DLD1 (cell line): ENCODE results near the gene REL.
"Not testable (repeated sequence)": the region's sequence is repeated elsewhere in the genome, so short reads cannot be mapped to it uniquely, and the experiment has no call there.

ENCODE experiments used
- in situ Hi-C: cut with HindIII; loops from 2 replicates; pipeline ENCODE4 v1.10.0; 2017; ENCODE audit warnings: low sequenced_read_pairs

Gene REL

GRCh38 chr2:60881047-60881932 lies at the start of gene REL:
TSS of gene REL (plus strand) at chr2:60881574. CDS start at chr2:60881841, 267 bp downstream.
- in situ Hi-C loops: no loop called here

GRCh38 chr2:60831921-60832320 lies 49.5 kb upstream of the REL start:
- in situ Hi-C loops: no loop called here

- in situ Hi-C loops: no loop called here
These were observed 48.8 kb upstream of the REL start for GRCh38 chr2:60832621-60833020.

- in situ Hi-C loops: no loop called here
These were observed 47.1 kb upstream of the REL start for GRCh38 chr2:60834270-60834717.

- in situ Hi-C loops: no loop called here
These were observed 44.9 kb upstream of the REL start for GRCh38 chr2:60836491-60836890.

GRCh38 chr2:60837123-60837522 lies 44.3 kb upstream of the REL start:
- in situ Hi-C loops: no loop called here

- in situ Hi-C loops: no loop called here
These were observed 42.9 kb upstream of the REL start for GRCh38 chr2:60838481-60838880.

GRCh38 chr2:60839126-60839813 lies 42.1 kb upstream of the REL start:
- in situ Hi-C loops: no loop called here

- in situ Hi-C loops: no loop called here
These were observed 40.5 kb upstream of the REL start for GRCh38 chr2:60840880-60841279.

DNA sequence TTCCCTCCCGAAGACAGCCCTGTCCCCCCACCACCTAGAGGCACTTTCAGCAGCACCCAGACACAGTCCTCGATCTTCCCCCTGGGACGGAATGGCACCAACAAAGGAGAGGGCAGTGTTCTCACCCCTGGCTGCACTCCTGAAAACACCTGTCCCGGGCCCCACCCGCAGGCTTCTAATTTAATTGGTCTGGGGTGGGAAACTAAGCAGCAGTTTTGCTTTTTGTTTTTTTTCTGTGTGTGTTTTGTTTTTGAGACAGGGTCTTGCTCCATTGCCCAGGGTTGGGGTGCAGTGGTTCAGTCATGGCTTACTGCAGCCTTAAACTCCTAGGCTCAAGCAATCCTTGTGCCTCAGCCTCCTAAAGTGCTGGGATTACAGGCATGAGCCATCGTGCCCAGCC lies 38.4 kb upstream of the REL start:
- in situ Hi-C loops: no loop called here

DNA sequence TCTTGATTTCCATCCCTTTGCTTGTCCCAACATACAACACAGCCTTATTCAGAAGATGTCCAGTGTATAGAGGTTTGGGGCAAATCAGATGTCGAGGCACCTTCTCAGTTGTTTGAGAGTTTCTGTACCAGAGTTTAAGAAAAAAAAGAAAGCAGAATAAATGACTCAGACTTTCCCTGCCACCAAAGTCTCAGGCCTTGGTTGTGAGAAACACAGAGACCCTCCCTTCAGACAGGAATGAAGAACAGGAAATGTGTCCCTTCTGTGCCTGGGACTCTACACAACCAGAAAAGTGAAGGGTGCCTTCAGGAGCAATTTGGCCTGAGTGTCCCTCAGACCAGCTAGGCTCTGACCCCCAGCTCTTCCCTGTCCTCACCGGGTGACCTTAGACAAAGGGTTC lies 37.3 kb upstream of the REL start:
- in situ Hi-C loops: no loop called here

GRCh38 chr2:60847854-60848253 lies 33.5 kb upstream of the REL start:
- in situ Hi-C loops: no loop called here

DNA sequence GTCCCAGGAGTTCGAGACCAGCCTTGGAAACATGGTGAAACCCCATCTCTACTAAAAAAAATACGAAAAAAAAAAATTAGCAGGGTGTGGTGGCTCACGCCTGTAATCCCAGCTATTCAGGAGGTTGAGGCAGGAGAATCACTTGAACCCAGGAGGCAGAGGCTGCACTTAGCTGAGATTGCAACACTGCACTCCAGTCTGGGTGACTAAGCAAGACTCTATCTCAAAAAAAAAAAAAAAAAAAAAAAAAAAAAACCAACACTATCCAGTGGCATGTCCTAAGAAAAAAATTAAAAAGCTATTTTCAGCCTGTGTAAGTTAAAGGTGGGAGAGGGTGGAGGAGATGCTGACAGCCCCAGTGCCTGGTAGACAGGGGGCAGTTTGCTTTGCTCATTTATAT lies 32.2 kb upstream of the REL start:
- in situ Hi-C loops: no loop called here

DNA sequence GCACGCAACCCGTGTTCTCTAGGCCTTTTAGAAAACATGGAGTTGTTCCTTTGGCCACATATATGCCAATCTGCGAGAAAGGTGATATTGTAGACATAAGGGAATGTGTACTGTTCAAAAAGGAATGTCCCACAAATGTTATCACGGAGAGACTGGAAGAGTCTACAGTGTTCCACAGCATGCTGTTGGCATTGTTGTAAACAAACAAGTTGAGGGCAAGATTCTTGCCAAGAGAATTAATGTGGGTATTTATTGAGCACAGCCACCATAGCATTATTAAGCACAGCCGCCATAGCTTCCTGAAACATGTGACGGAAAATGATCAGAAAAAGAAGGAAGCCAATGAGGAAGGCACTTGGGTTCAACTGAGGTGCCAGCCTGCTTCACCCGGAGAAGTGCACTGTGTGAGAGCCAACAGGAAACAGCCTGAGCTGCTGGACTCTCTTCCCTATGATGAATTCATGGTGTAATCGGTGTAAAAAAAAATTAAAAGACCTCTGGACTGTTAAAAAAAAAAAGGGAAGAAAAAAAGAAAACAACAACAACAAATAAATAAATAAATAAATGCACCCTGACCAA lies 29.0 kb upstream of the REL start:
- in situ Hi-C loops: no loop called here

- in situ Hi-C loops: no loop called here
These were observed 27.8 kb upstream of the REL start for GRCh38 chr2:60853531-60853930.

DNA sequence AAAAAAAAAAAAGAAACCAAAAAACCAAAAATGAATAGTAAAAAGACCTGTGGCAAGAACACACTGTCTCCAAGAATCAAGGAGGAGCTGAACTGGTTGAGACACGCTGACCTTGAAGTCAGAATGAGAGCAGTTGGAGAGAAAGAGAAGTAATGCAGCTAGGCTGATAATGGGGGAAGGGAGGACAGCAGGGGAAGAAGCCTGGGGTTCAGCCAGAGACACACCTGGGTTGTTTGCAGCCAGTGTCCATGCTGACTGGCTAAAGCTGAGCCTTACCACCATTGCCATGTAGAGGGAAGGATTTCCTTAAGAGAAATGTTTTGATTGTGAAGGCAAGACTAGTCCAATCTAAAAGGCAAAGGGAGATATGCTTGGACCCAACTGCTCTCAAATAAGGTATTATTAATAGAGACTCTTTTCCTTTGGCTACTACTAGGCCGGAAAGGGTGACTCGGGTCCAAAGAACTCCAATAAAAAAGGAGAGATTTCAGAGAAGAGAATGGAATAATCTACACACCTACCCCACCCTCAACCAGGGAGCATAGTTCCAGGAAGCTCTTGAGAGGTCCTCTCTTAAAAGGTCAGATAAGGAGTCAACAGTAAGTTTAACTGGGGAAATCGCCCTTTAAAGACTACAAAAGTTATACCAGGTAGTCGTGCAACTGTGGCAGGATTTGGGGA lies 25.2 kb upstream of the REL start:
- in situ Hi-C loops: no loop called here

- in situ Hi-C loops: no loop called here
These were observed 24.3 kb upstream of the REL start for GRCh38 chr2:60857056-60857455.

GRCh38 chr2:60858897-60859311 lies 22.5 kb upstream of the REL start:
- in situ Hi-C loops: no loop called here

DNA sequence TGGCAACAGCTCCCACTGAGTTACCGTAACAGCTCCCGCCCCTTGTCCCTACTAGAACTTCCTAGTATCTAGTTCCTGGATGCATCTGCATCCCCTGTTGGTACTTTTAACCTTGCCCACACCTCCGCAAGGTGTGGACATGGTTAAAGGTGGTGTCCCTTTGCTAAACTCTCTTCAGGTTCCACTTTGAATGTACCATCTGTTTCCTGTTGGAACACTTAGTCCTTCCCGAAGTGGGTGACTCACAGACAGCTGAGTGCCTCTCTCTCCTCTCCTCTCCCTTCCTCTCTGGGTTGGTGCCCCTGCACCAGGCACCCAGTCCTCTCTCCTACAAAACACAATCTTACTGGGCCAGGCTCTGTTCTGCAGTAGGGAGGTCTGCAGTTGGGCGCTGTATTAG lies 19.6 kb upstream of the REL start:
- in situ Hi-C loops: loop anchor here (5.0 kb wide), 1 partner anchor 79 kb away; no protein-coding TSS in a partner anchor

DNA sequence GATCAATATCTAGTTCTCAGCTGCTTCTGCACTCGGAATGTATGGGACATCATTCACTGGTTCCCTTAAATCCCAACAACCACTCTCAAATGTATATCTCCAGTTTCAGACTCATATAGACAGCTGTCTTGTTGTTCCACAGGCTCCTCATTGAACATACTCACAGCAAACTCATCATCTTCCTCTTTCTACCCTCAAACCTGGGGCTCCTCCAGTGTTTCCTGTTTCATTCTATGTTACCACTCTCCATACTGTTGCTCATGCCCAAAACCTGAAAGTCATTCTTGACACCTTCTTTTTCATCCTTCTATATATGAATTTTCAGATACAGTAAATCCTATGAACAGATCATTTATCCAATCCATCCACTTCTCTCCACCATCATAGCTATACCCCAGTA lies 18.7 kb upstream of the REL start:
- in situ Hi-C loops: loop anchor here (5.0 kb wide), 1 partner anchor 80 kb away; no protein-coding TSS in a partner anchor

GRCh38 chr2:60865361-60865760 lies 16.0 kb upstream of the REL start:
- in situ Hi-C loops: not testable (repeated sequence)
